ENCODE measurements around the gene ACRV1. TPM values are rescaled to one million over a fixed set of nuclear protein-coding genes. Genes with fewer than 3 reads are reported as not detected.

Gene ACRV1
- total and polyA plus RNA-seq, 4 donors: 0.17 to 3.8 (median 2.3) TPM

DNA sequence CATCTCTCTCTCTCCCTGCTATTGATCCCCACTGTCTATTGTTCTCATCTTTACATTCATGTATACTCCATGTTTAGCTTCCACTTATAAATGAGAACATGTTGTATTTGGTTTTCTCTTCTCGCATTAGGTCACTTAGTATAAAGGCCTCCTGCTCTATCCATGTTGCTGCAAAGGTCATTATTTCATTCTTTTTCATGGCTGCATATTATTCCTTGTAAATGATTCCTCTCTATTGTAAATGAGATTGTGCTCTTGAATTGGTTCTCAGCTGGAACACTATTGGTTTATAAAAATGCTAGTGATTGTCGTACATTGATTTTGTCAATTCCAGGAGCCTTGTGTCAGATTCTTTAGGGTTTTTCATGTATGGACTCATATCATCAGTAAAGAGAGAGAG is 13.5 kb downstream of the ACRV1 start:
- Histone ChIP-seq H3K4me3 (ENCODE audit: low read depth, low read length) (no peak overlapping the region), H3K9me3 (ENCODE audit: control insufficient read depth, insufficient read depth, low read length) (peaks cover 4% of the 10 kb centered on the region), H3K27ac (ENCODE audit: low read depth, low read length) (no peak overlapping the region), H3K27me3 (ENCODE audit: control insufficient read depth, insufficient read depth, low read length) (no peaks in the 10 kb centered on the region), H3K4me1 (ENCODE audit: control insufficient read depth, insufficient read depth, low read length) (no peaks in the 10 kb centered on the region), H3K36me3 (ENCODE audit: control insufficient read depth, insufficient read depth, low read length) (no peaks in the 10 kb centered on the region)
- whole genome bisulfite sequencing (ENCODE audit: insufficient coverage): no CpG with 5 or more reads among the region's 2 CpGs
- DNase-seq (ENCODE audit: low read depth in 4 of 6, low spot score in 6 of 6): no peak

- no CpG with 5 or more reads among the region's 3 CpGs for WGBS (ENCODE audit: insufficient coverage)
These were observed 16.7 kb downstream of the ACRV1 start for GRCh38 chr11:125663910-125664309.

DNA sequence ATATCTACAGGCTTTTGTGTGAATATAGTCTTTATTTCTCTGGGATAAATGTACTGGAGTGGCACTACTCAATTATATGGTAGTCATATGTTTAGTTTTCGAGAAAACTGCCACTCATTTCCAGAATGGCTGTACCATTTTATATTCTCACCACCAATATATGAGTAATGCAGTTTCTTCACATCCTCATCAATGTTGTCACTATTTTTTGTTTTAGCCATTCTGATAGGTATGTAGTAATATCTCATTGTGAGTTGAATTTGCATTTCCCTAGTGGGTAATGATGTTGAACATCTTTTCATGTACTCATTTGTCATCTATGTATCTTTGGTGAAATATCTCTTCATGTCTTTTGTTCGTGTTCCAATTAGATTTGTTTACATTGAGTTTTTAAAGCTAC is 18.0 kb downstream of the ACRV1 start:
- no peaks in the 10 kb centered on the region for H3K27me3 ChIP-seq (ENCODE audit: control insufficient read depth, insufficient read depth, low read length)
- H3K9me3 ChIP-seq (ENCODE audit: control insufficient read depth, insufficient read depth, low read length): peaks cover 4% of the 10 kb centered on the region
- no peaks in the 10 kb centered on the region for H3K4me1 ChIP-seq (ENCODE audit: control insufficient read depth, insufficient read depth, low read length)
- H3K27ac ChIP-seq (ENCODE audit: low read depth, low read length): no peak overlapping the region
- no peak overlapping the region for H3K4me3 ChIP-seq (ENCODE audit: low read depth, low read length)
- no peaks in the 10 kb centered on the region for H3K36me3 ChIP-seq (ENCODE audit: control insufficient read depth, insufficient read depth, low read length)
- WGBS (ENCODE audit: insufficient coverage): no CpG with 5 or more reads among the region's 2 CpGs
- DNase-seq (ENCODE audit: low read depth in 4 of 6, low spot score in 6 of 6): no peak

More at GRCh38 chr11:125663910-125664309, 16.7 kb downstream of the ACRV1 start:
- DNase-seq (ENCODE audit: low read depth in 4 of 6, low spot score in 6 of 6): no peak
- Histone ChIP-seq H3K4me1 (ENCODE audit: control insufficient read depth, insufficient read depth, low read length) (no peaks in the 10 kb centered on the region), H3K36me3 (ENCODE audit: control insufficient read depth, insufficient read depth, low read length) (no peaks in the 10 kb centered on the region), H3K9me3 (ENCODE audit: control insufficient read depth, insufficient read depth, low read length) (peaks cover 4% of the 10 kb centered on the region), H3K27me3 (ENCODE audit: control insufficient read depth, insufficient read depth, low read length) (no peaks in the 10 kb centered on the region), H3K27ac (ENCODE audit: low read depth, low read length) (no peak overlapping the region), H3K4me3 (ENCODE audit: low read depth, low read length) (no peak overlapping the region)

DNA sequence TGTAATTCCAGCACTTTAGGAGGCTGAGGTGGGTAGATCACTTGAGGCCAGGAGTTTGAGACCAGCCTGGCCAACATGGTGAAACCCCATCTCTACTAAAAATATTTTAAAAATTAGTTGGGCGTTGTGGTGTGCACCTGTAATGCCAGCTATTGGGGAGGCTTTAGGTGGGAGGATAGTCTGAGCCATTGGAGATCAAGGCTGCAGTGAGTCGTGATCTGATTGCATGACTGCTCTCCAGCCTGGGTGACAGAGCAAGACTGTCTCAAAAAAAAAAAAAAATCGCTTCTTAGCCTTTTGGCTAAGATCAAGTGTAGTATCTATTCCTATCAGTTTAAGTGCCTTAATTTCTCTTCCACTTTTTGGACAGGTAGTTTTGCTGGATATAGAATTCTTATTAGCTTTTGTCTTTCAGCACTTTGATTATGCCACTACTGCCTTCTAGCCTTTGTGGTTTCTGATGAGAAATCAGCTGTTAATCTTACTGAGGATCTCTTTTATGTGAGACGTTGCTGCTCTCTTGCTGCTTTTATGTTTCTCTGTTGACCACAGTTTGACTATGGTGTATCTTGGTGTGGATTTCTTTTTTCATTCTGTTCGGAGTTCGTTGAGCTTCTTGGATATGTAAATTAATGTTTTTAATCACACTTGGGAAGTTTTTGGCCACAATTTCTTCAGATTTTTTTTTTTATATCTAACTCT is 31.0 kb downstream of the ACRV1 start:
- H3K4me1 ChIP-seq (ENCODE audit: control insufficient read depth, insufficient read depth, low read length): no peaks in the 10 kb centered on the region
- H3K4me3 ChIP-seq (ENCODE audit: low read depth, low read length): no peak overlapping the region
- H3K27ac ChIP-seq (ENCODE audit: low read depth, low read length): no peak overlapping the region
- DNase-seq (ENCODE audit: low read depth in 4 of 6, low spot score in 6 of 6): no peak
- H3K27me3 ChIP-seq (ENCODE audit: control insufficient read depth, insufficient read depth, low read length): no peaks in the 10 kb centered on the region
- 100% methylated on average over 1 of the region's 6 CpGs for WGBS (ENCODE audit: insufficient coverage)
- H3K36me3 ChIP-seq (ENCODE audit: control insufficient read depth, insufficient read depth, low read length): peaks cover 8% of the 10 kb centered on the region
- H3K9me3 ChIP-seq (ENCODE audit: control insufficient read depth, insufficient read depth, low read length): no peaks in the 10 kb centered on the region

- H3K27me3 ChIP-seq (ENCODE audit: control insufficient read depth, insufficient read depth, low read length): no peaks in the 10 kb centered on the region
- H3K27ac ChIP-seq (ENCODE audit: low read depth, low read length): no peak overlapping the region
- H3K9me3 ChIP-seq (ENCODE audit: control insufficient read depth, insufficient read depth, low read length): no peaks in the 10 kb centered on the region
- WGBS (ENCODE audit: insufficient coverage): no CpG with 5 or more reads among the region's 3 CpGs
- DNase-seq (ENCODE audit: low read depth in 4 of 6, low spot score in 6 of 6): no peak
- no peak overlapping the region for H3K4me3 ChIP-seq (ENCODE audit: low read depth, low read length)
- no peaks in the 10 kb centered on the region for H3K4me1 ChIP-seq (ENCODE audit: control insufficient read depth, insufficient read depth, low read length)
- H3K36me3 ChIP-seq (ENCODE audit: control insufficient read depth, insufficient read depth, low read length): peaks cover 4% of the 10 kb centered on the region
These were observed 34.8 kb downstream of the ACRV1 start for GRCh38 chr11:125645871-125646270.

- H3K4me3 ChIP-seq (ENCODE audit: low read depth, low read length): no peak overlapping the region
- no peak overlapping the region for H3K27ac ChIP-seq (ENCODE audit: low read depth, low read length)
- no CpG with 5 or more reads among the region's 1 CpG for WGBS (ENCODE audit: insufficient coverage)
- no peaks in the 10 kb centered on the region for H3K27me3 ChIP-seq (ENCODE audit: control insufficient read depth, insufficient read depth, low read length)
- peaks cover 7% of the 10 kb centered on the region for H3K36me3 ChIP-seq (ENCODE audit: control insufficient read depth, insufficient read depth, low read length)
- DNase-seq (ENCODE audit: low read depth in 4 of 6, low spot score in 6 of 6): no peak
- no peaks in the 10 kb centered on the region for H3K9me3 ChIP-seq (ENCODE audit: control insufficient read depth, insufficient read depth, low read length)
- no peaks in the 10 kb centered on the region for H3K4me1 ChIP-seq (ENCODE audit: control insufficient read depth, insufficient read depth, low read length)
These were observed 42.3 kb downstream of the ACRV1 start for GRCh38 chr11:125638315-125638714.

GRCh38 chr11:125637840-125638239 is 42.8 kb downstream of the ACRV1 start:
- no peak for DNase-seq (ENCODE audit: low read depth in 4 of 6, low spot score in 6 of 6)
- no peak overlapping the region for H3K27ac ChIP-seq (ENCODE audit: low read depth, low read length)
- no peaks in the 10 kb centered on the region for H3K9me3 ChIP-seq (ENCODE audit: control insufficient read depth, insufficient read depth, low read length)
- H3K4me1 ChIP-seq (ENCODE audit: control insufficient read depth, insufficient read depth, low read length): no peaks in the 10 kb centered on the region
- WGBS (ENCODE audit: insufficient coverage): 74% methylated on average over 2 of the region's 3 CpGs
- no peaks in the 10 kb centered on the region for H3K27me3 ChIP-seq (ENCODE audit: control insufficient read depth, insufficient read depth, low read length)
- no peak overlapping the region for H3K4me3 ChIP-seq (ENCODE audit: low read depth, low read length)
- peaks cover 7% of the 10 kb centered on the region for H3K36me3 ChIP-seq (ENCODE audit: control insufficient read depth, insufficient read depth, low read length)

DNA sequence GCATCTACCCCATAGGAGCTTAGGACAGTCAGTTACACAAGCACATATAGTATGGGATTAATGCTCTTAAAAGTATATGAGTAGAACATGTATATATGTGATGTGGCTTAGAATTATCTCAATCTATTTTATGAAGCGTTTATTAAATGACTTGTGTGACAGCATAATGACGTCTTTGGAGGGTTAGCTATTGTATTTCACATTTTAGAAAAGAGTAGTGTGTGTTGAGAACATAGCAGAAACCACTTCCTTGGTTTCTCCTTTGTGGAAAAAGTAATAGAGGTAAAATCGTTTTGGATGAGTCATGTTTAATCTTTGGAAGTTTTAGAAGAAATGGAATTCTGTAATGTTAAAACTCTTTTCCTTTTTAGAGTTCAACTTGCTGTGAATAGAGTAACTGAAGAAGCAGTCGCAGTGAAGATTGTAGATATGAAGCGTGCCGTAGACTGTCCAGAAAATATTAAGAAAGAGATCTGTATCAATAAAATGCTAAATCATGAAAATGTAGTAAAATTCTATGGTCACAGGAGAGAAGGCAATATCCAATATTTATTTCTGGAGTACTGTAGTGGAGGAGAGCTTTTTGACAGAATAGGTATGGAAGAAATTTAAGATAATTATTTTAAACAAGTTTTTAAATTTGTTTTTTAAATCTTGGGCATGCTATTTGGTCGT is 53.3 kb downstream of the ACRV1 start:
- H3K36me3 ChIP-seq (ENCODE audit: control insufficient read depth, insufficient read depth, low read length): peaks cover 14% of the 10 kb centered on the region
- 73% methylated on average over 1 of the region's 7 CpGs for WGBS (ENCODE audit: insufficient coverage)
- peak overlapping the region; percentile 78 for H3K4me3 ChIP-seq (ENCODE audit: low read depth, low read length)

DNA sequence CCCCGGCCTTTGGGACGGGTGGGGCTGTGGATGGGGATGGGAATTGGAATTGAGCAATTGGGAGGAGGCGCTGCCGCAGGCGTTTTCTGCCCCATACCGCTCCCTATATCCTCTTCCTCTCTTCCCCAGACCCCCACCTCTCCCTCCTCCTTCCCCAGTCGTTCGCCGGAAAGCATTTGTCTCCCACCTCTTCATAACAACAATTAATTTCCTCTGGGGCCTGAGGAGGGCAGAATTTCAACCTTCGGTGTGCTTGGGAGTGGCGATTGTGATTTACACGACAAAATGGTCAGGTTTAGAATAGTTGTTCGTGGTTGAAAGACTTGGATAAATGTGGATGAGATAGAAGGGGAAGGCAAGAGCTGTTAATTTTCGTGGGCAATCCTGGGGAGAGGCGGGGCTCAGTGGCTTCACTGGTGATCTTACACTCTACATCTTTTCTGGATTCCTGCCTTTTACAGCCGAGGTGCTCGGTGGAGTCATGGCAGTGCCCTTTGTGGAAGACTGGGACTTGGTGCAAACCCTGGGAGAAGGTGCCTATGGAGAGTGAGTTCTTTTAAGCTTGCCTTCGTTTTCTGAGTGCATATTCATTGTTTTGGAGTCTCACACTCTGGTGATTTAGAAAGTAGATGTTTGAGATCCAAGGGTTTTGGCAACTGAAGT is 54.2 kb downstream of the ACRV1 start:
- H3K36me3 ChIP-seq (ENCODE audit: control insufficient read depth, insufficient read depth, low read length): peaks cover 14% of the 10 kb centered on the region
- H3K9me3 ChIP-seq (ENCODE audit: control insufficient read depth, insufficient read depth, low read length): no peaks in the 10 kb centered on the region
- 0% methylated on average over 5 of the region's 18 CpGs for WGBS (ENCODE audit: insufficient coverage)
- H3K4me1 ChIP-seq (ENCODE audit: control insufficient read depth, insufficient read depth, low read length): peaks cover 20% of the 10 kb centered on the region
- H3K27ac ChIP-seq (ENCODE audit: low read depth, low read length): peak overlapping the region; percentile 99
- H3K4me3 ChIP-seq (ENCODE audit: low read depth, low read length): peak overlapping the region; percentile 78
- DNase-seq (ENCODE audit: low read depth in 4 of 6, low spot score in 6 of 6): peak in 4 of 6 donors; percentile 0 to 61 (median 15)
- no peaks in the 10 kb centered on the region for H3K27me3 ChIP-seq (ENCODE audit: control insufficient read depth, insufficient read depth, low read length)

More for the DNA sequence above, 53.3 kb downstream of the ACRV1 start:
- no peaks in the 10 kb centered on the region for H3K27me3 ChIP-seq (ENCODE audit: control insufficient read depth, insufficient read depth, low read length)
- H3K9me3 ChIP-seq (ENCODE audit: control insufficient read depth, insufficient read depth, low read length): no peaks in the 10 kb centered on the region
- no peak overlapping the region for H3K27ac ChIP-seq (ENCODE audit: low read depth, low read length)
- DNase-seq (ENCODE audit: low read depth in 4 of 6, low spot score in 6 of 6): no peak
- H3K4me1 ChIP-seq (ENCODE audit: control insufficient read depth, insufficient read depth, low read length): peaks cover 20% of the 10 kb centered on the region

All from spinal cord (tissue), 10 donors.